IMR-90 (cell line): ENCODE measurements around the gene SORD. TPM values are rescaled to one million over a fixed set of nuclear protein-coding genes. Genes with fewer than 3 reads are reported as not detected.

Source experiments
- ATAC-seq: fragments of 200-7000 bp; cut with Tn5 transposase; 2 replicates; pipeline ENCODE4 v1.9.1; 2020; ENCODE audit warnings: low read depth, mild to moderate bottlenecking, moderate library complexity
- BruUV-seq: library from RNA; stranded (reverse); fragments of 400-500 nt; replicated peaks from 2 replicates; lab custom pipeline; 2021; lab: Mats Ljungman, UMichigan
- CTCF ChIA-PET: fragments of 300-600 bp; formaldehyde crosslinking; extraction: SDS; loops from one replicate; lab custom pipeline; 2021; ENCODE audit warnings: antibody characterized with exemption; lab: Yijun Ruan, JAX
- POLR2A ChIA-PET: fragments of 300-600 bp; sonication (Branson Sonifier 250); formaldehyde crosslinking; loops from one replicate; lab custom pipeline; 2022; ENCODE audit warnings: antibody characterized with exemption; ENCODE audit not compliant: unreplicated experiment; lab: Charles Lee
- DNase-seq: peaks from one replicate; pipeline ENCODE4 v3.0.0; 2013
- H2AFZ ChIP-seq: replicated peaks from 2 replicates; pipeline ENCODE3; 2013; ENCODE audit warnings: low read length, mild to moderate bottlenecking; ENCODE audit not compliant: poor library complexity
- H2AK5ac ChIP-seq: 2 replicates; pipeline ENCODE4 v1.6.1; 2013; ENCODE audit warnings: low read depth, low read length, inconsistent platforms
- H2AK9ac ChIP-seq: replicated peaks from 2 replicates; pipeline ENCODE3; 2013; ENCODE audit warnings: mild to moderate bottlenecking, low read depth, low read length, moderate library complexity; ENCODE audit not compliant: poor library complexity
- H2BK120ac ChIP-seq: 2 replicates; pipeline ENCODE4 v1.6.1; 2013; ENCODE audit warnings: low read depth, low read length, inconsistent platforms
- H2BK15ac ChIP-seq: 3 replicates; pipeline ENCODE4 v1.6.1; 2013; ENCODE audit warnings: low read depth, low read length, inconsistent platforms
- H2BK20ac ChIP-seq: 2 replicates; pipeline ENCODE4 v1.6.1; 2013; ENCODE audit warnings: low read depth, mild to moderate bottlenecking, inconsistent platforms, low read length, moderate library complexity
- H2BK5ac ChIP-seq: 2 replicates; pipeline ENCODE4 v1.6.1; 2013; ENCODE audit warnings: mild to moderate bottlenecking, low read depth, low read length, inconsistent platforms; ENCODE audit not compliant: poor library complexity, severe bottlenecking
- H3K14ac ChIP-seq: replicated peaks from 2 replicates; pipeline ENCODE4 v1.6.1; 2013; ENCODE audit warnings: low read depth, low read length, inconsistent platforms
- H3K18ac ChIP-seq: 2 replicates; pipeline ENCODE4 v1.6.1; 2013; ENCODE audit warnings: low read depth, low read length, control low read depth
- H3K23ac ChIP-seq: 2 replicates; pipeline ENCODE4 v1.6.1; 2013; ENCODE audit warnings: low read depth, low read length, inconsistent platforms
- H3K27ac ChIP-seq: 2 replicates; pipeline ENCODE4 v1.5.1; 2013; ENCODE audit warnings: mild to moderate bottlenecking, control low read depth, low read length; ENCODE audit not compliant: insufficient read depth
- H3K27me3 ChIP-seq: 2 replicates; pipeline ENCODE4 v1.6.1; 2013; ENCODE audit warnings: low read length; ENCODE audit not compliant: control insufficient read depth, insufficient read depth
- H3K36me3 ChIP-seq: 2 replicates; pipeline ENCODE4 v1.6.1; 2013; ENCODE audit warnings: low read length, mixed read lengths; ENCODE audit not compliant: control insufficient read depth, insufficient read depth
- H3K4ac ChIP-seq: 2 replicates; pipeline ENCODE4 v1.6.1; 2013; ENCODE audit warnings: low read depth, low read length, inconsistent platforms
- H3K4me1 ChIP-seq: 2 replicates; pipeline ENCODE4 v1.6.1; 2013; ENCODE audit warnings: low read length, mixed read lengths; ENCODE audit not compliant: control insufficient read depth, insufficient read depth
- H3K4me2 ChIP-seq: 2 replicates; pipeline ENCODE4 v1.6.1; 2013; ENCODE audit warnings: low read depth, mild to moderate bottlenecking, control low read depth, low read length, moderate library complexity
- H3K4me3 ChIP-seq: 2 replicates; pipeline ENCODE4 v1.5.1; 2013; ENCODE audit warnings: low read depth, mild to moderate bottlenecking, control low read depth, low read length, moderate library complexity; ENCODE audit not compliant: insufficient read depth
- H3K56ac ChIP-seq: 2 replicates; pipeline ENCODE4 v1.6.1; 2013; ENCODE audit warnings: low read length, inconsistent platforms; ENCODE audit not compliant: insufficient read depth; ENCODE audit errors: extremely low read depth
- H3K79me1 ChIP-seq, 2 experiments: 2 replicates each; pipeline ENCODE4 v1.6.1; 2013; ENCODE audit warnings: low read length in 2 of 2, inconsistent platforms in 1 of 2, low read depth in 1 of 2
- H3K9ac ChIP-seq: 2 replicates; pipeline ENCODE4 v1.6.1; 2013; ENCODE audit warnings: low read depth, low read length, control low read depth
- H3K9me1 ChIP-seq: 2 replicates; pipeline ENCODE4 v1.6.1; 2013; ENCODE audit warnings: low read length, inconsistent platforms; ENCODE audit not compliant: insufficient read depth
- H3K9me3 ChIP-seq: 2 replicates; pipeline ENCODE4 v1.6.1; 2013; ENCODE audit warnings: low read length; ENCODE audit not compliant: control insufficient read depth, insufficient read depth
- H4K20me1 ChIP-seq: 2 replicates; pipeline ENCODE4 v1.6.1; 2013; ENCODE audit warnings: low read length, inconsistent platforms; ENCODE audit not compliant: insufficient read depth
- H4K5ac ChIP-seq: 2 replicates; pipeline ENCODE4 v1.6.1; 2013; ENCODE audit warnings: mild to moderate bottlenecking, low read depth, low read length, control low read depth
- H4K8ac ChIP-seq, 2 experiments: 2 replicates each; pipeline ENCODE4 v1.6.1; 2013; ENCODE audit warnings: low read depth in 2 of 2, low read length in 2 of 2, control low read depth in 1 of 2, inconsistent platforms in 1 of 2
- H4K91ac ChIP-seq: 2 replicates; pipeline ENCODE4 v1.6.1; 2013; ENCODE audit warnings: low read depth, low read length, inconsistent platforms; ENCODE audit not compliant: insufficient read depth
- CHD1 ChIP-seq: IDR thresholded peaks from 2 replicates; pipeline ENCODE4 v1.6.1; 2012; ENCODE audit warnings: low read depth, low read length, improper control_type of control experiment
- MAZ ChIP-seq: IDR thresholded peaks from 2 replicates; pipeline ENCODE4 v1.6.1; 2012; ENCODE audit warnings: low read depth, mild to moderate bottlenecking, low read length, improper control_type of control experiment, moderate library complexity, borderline replicate concordance
- MXI1 ChIP-seq: IDR thresholded peaks from 2 replicates; pipeline ENCODE4 v1.6.1; 2012; ENCODE audit warnings: low read depth, mild to moderate bottlenecking, low read length, moderate library complexity, borderline replicate concordance
- NFE2L2 ChIP-seq: fragments of 150-350 bp; IDR thresholded peaks from 2 replicates; pipeline ENCODE4 v1.6.1; 2016; ENCODE audit warnings: low read depth, mild to moderate bottlenecking, low read length
- POLR2A ChIP-seq: IDR thresholded peaks from 2 replicates; pipeline ENCODE4 v1.6.1; 2012; ENCODE audit warnings: mild to moderate bottlenecking, low read depth, low read length
- WGBS, 2 experiments: methylation state at CpG; one replicate each; pipeline versions ENCODE4 v1.1.5 to v1.1.7; 2013; ENCODE audit warnings: missing lambda C conversion rate in 2 of 2; ENCODE audit not compliant: insufficient read length in 1 of 2; ENCODE audit errors: extremely low coverage in 2 of 2; 5-methylcytosine and 5-hydroxymethylcytosine counted together
- dilution Hi-C: fragments of 300-500 bp; cut with HindIII; formaldehyde crosslinking; loops from one replicate; pipeline ENCODE4 v1.14.3; 2018; ENCODE audit warnings: low sequenced_read_pairs; ENCODE audit not compliant: unreplicated experiment
- in situ Hi-C: fragments of 300-500 bp; cut with MboI; formaldehyde crosslinking; loops from 3 replicates; pipeline ENCODE4 v1.14.3; 2019; ENCODE audit warnings: low sequenced_read_pairs, inconsistent platforms, mixed read lengths
- intact Hi-C: fragments of 100-400 bp; cut with micrococcal nuclease; formaldehyde crosslinking; loops from 2 replicates; pipeline ENCODE4 v1.10.0; 2022
- polyA plus RNA-seq, 3 experiments: library from polyadenylated mRNA; depleted of rRNA; stranded (reverse); fragments of >200 nt; gene quantifications; 2 replicates each; pipeline ENCODE4 v1.2.3, GENCODE V29; 2012; ENCODE audit warnings: low replicate concordance in 1 of 3
- total RNA-seq: library from RNA; depleted of rRNA; stranded (reverse); fragments of >200 nt; gene quantifications from 2 replicates; pipeline ENCODE4 v1.2.3, GENCODE V29; 2012

The SORD gene
- total and polyA plus RNA-seq, 2 of the 4 experiments (the other 2 are of a cell fraction): 27.6 to 34.2 TPM

- no peak overlapping the region for H4K91ac ChIP-seq
- H2BK5ac ChIP-seq: no peak overlapping the region
- H3K4ac ChIP-seq: no peak overlapping the region
- no peak overlapping the region for H3K4me3 ChIP-seq
- H4K20me1 ChIP-seq: no peaks in the 10 kb centered on the region
- H2AFZ ChIP-seq: no peak overlapping the region
- H3K9me3 ChIP-seq: no peaks in the 10 kb centered on the region
- CTCF ChIA-PET: no interaction called here
- no peak for ATAC-seq
- H3K56ac ChIP-seq: no peak overlapping the region
- intact Hi-C loops: no loop called here
- in situ Hi-C loops: no loop called here
- WGBS, 2 experiments: 5% methylated on average over 14 of the region's 71 CpGs; no CpG with 5 or more reads in 1 of the 2 experiments
- no peak overlapping the region for H2BK120ac ChIP-seq
- H3K14ac ChIP-seq: no peak overlapping the region
- no peak overlapping the region for H3K23ac ChIP-seq
- no peak overlapping the region for H2AK9ac ChIP-seq
- no peak overlapping the region for H3K9ac ChIP-seq
- no peak overlapping the region for H2AK5ac ChIP-seq
- no peak for DNase-seq
- H2BK20ac ChIP-seq: no peak overlapping the region
- no peaks in the 10 kb centered on the region; the same call in 1 of the 2 replicates for H3K4me1 ChIP-seq
- POLR2A ChIA-PET: no interaction called here
- H3K36me3 ChIP-seq: no peaks in the 10 kb centered on the region
- H2BK15ac ChIP-seq: no peak overlapping the region
- H3K9me1 ChIP-seq: no peaks in the 10 kb centered on the region
- dilution Hi-C loops: no loop called here
- H3K79me1 ChIP-seq: no peaks in the 10 kb centered on the region
- H3K4me2 ChIP-seq: no peak overlapping the region
- TF ChIP-seq CHD1 (no peak), NFE2L2 (no peak), POLR2A (no peak), MAZ (no peak), MXI1 (no peak)
- no peak overlapping the region for H4K8ac ChIP-seq
- peaks cover 83% of the 10 kb centered on the region for H3K27me3 ChIP-seq
- no peak overlapping the region for H3K27ac ChIP-seq
- BruUV-seq: no TSS peak
- H3K18ac ChIP-seq: no peak overlapping the region
- H4K5ac ChIP-seq: no peak overlapping the region
These were observed 88.6 kb downstream of the SORD start for GRCh38 chr15:45111390-45112142.
